ENCODE measurements around the gene KDELR1.
A peak's percentile ranks its signal among the peaks of the same experiment; 100 is the strongest.

Gene KDELR1

GRCh38 chr19:48391100-48392005 lies at the start of gene KDELR1:
Gene KDELR1 (minus strand): TSS chr19:48391551. CDS start chr19:48391358, 193 bp downstream.
- H3K27ac ChIP-seq: peak within 1 kb of the TSS; percentile 93
- TF ChIP-seq, protein P1, sequence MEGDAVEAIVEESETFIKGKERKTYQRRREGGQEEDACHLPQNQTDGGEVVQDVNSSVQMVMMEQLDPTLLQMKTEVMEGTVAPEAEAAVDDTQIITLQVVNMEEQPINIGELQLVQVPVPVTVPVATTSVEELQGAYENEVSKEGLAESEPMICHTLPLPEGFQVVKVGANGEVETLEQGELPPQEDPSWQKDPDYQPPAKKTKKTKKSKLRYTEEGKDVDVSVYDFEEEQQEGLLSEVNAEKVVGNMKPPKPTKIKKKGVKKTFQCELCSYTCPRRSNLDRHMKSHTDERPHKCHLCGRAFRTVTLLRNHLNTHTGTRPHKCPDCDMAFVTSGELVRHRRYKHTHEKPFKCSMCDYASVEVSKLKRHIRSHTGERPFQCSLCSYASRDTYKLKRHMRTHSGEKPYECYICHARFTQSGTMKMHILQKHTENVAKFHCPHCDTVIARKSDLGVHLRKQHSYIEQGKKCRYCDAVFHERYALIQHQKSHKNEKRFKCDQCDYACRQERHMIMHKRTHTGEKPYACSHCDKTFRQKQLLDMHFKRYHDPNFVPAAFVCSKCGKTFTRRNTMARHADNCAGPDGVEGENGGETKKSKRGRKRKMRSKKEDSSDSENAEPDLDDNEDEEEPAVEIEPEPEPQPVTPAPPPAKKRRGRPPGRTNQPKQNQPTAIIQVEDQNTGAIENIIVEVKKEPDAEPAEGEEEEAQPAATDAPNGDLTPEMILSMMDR (conservative IDR thresholded peaks at IDR 0.05): peak; percentile 78
- no peak for TF ChIP-seq ZFX (IDR thresholded peaks at IDR 0.05)

GRCh38 chr19:48436586-48436985 lies 45.2 kb upstream of the KDELR1 start:
- H3K27ac ChIP-seq: no peak overlapping the region
- TF ChIP-seq, protein P1 (conservative IDR thresholded peaks at IDR 0.05): no peak
- TF ChIP-seq ZFX (IDR thresholded peaks at IDR 0.05): no peak

DNA sequence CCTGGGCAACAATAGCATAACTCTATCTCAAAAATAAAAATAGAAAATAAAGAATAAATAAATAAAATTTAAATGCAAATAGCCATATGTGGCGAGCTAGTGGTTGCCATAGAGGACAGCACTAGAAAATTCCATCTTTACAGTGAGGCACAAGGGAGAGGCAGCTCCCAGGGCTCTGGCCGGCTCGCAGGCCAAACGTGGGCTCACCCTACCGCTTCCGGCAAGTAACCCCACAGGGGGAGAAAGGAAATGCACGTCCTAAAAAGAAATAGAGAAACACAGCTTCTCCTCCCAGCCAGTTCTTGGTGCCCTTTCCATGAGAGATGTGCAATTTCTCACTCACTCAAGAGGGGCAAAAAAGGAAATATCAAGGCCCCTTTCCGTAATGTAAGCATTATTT lies 42.0 kb upstream of the KDELR1 start:
- H3K27ac ChIP-seq: no peak overlapping the region
- TF ChIP-seq, protein P1 (conservative IDR thresholded peaks at IDR 0.05): no peak
- TF ChIP-seq ZFX (IDR thresholded peaks at IDR 0.05): no peak

DNA sequence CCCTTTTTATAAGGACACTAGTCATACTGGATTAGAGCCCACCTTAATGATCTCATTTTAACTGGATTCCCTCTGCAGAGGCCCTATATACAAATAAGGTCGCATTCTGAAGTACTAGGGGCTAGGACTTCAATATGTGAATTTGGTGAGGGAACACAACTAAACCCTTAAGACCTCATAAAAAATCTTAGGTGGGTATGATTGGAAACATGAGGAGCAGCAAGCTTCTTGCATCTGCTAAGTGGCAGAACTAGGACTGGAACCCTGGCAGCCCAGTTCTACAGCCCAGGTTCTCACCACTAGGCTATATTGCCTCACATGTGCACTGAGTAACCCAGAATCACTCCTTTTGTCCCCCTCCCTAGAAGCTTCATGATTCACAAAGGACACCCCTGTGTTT lies 37.3 kb upstream of the KDELR1 start:
- TF ChIP-seq, protein P1 (conservative IDR thresholded peaks at IDR 0.05): no peak
- no peak for TF ChIP-seq ZFX (IDR thresholded peaks at IDR 0.05)
- H3K27ac ChIP-seq: no peak overlapping the region; the same call in 1 of the 2 replicates

DNA sequence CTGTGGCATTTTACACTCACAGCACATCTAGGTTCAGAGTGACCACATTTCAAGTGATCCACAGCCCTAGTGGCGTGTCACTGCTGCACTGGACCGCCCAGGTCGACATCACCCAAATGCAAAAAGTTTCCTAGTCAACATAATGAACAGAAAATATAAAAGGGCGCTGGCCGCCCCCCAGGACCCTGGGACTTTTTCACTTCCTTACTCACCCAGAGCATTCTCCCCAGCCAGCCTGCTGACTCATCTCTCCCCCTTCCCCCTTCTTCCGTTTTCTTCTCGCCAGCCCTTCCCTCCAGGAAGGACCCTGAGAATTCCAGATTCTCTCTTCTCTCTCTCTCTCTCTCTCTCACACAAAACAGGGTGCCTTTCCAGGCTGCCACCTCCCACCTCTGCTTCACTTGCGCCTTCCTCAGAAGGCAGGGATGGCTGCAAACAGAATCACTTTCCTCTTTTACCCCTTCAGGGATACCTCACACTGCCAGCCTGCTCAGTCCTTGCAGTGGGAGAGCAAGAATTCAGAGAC lies 33.4 kb upstream of the KDELR1 start:
- no peak overlapping the region; the same call in 1 of the 2 replicates for H3K27ac ChIP-seq
- no peak for TF ChIP-seq ZFX (IDR thresholded peaks at IDR 0.05)
- TF ChIP-seq, protein P1 (conservative IDR thresholded peaks at IDR 0.05): no peak

GRCh38 chr19:48421548-48421947 lies 30.2 kb upstream of the KDELR1 start:
- TF ChIP-seq ZFX (IDR thresholded peaks at IDR 0.05): no peak
- TF ChIP-seq, protein P1 (conservative IDR thresholded peaks at IDR 0.05): no peak

More at GRCh38 chr19:48421548-48421947, 30.2 kb upstream of the KDELR1 start:
- peak overlapping the region; percentile 87 for H3K27ac ChIP-seq

Measured in C4-2B (cell line).